ENCODE results near the gene TNFSF9.

GRCh38 chr19:6489278-6490061 is 41.4 kb upstream of the TNFSF9 start:
- TF ChIP-seq MAX (IDR thresholded peaks at IDR 0.05), result no peak
- no peak for TF ChIP-seq CTCF (IDR thresholded peaks at IDR 0.05; ENCODE audit: low read depth, low read length, missing input control)
- no peak for TF ChIP-seq HNF4G (IDR thresholded peaks at IDR 0.05)
- no peak for TF ChIP-seq RAD21 (IDR thresholded peaks at IDR 0.05)
- no peak for TF ChIP-seq REST (IDR thresholded peaks at IDR 0.05)
- no peak for TF ChIP-seq NR2F2 (IDR thresholded peaks at IDR 0.05)
- no peak for TF ChIP-seq TAF1 (conservative IDR thresholded peaks at IDR 0.05)

All from liver (tissue), 3 donors.